HL-60 (cell line): ENCODE data around the gene OR8G1.

Source experiments
- DNase-seq, 2 experiments: peaks; one replicate each; pipeline ENCODE4 v3.0.0-alpha.2; 2010 to 2020; ENCODE audit warnings: low read depth in 1 of 2, low spot score in 1 of 2
- H3K27ac ChIP-seq: fragments of 250-450 bp; sonication (Bioruptor Pico); replicated peaks from 2 replicates; pipeline ENCODE4 v1.5.1; 2020; ENCODE audit warnings: mild to moderate bottlenecking, moderate library complexity
- H3K27me3 ChIP-seq: fragments of 250-450 bp; sonication (Bioruptor Pico); 2 replicates; pipeline ENCODE4 v1.5.1; 2021; ENCODE audit warnings: mild to moderate bottlenecking, moderate library complexity; ENCODE audit not compliant: insufficient read depth, poor library complexity, severe bottlenecking
- H3K4me3 ChIP-seq: replicated peaks from 2 replicates; pipeline ENCODE4 v1.5.1; 2011; ENCODE audit warnings: mild to moderate bottlenecking, control low read depth, low read length; ENCODE audit not compliant: insufficient read depth
- GABPA ChIP-seq: IDR thresholded peaks from 2 replicates; pipeline ENCODE4 v1.6.1; 2012; ENCODE audit warnings: low read depth
- POLR2AphosphoS5 ChIP-seq: IDR thresholded peaks from 2 replicates; pipeline ENCODE4 v1.6.1; 2012; ENCODE audit warnings: low read depth
- REST ChIP-seq: IDR thresholded peaks from 2 replicates; pipeline ENCODE4 v1.6.1; 2012; ENCODE audit warnings: low read depth; ENCODE audit not compliant: insufficient replicate concordance
- SPI1 ChIP-seq: IDR thresholded peaks from 2 replicates; pipeline ENCODE4 v1.6.1; 2012; ENCODE audit warnings: low read depth, mild to moderate bottlenecking, borderline replicate concordance
- TF ChIP-seq, protein P1 (sequence below): IDR thresholded peaks from one replicate; pipeline ENCODE4 v1.5.1; 2011; ENCODE audit warnings: low read length, control low read depth, inconsistent platforms; ENCODE audit not compliant: insufficient read depth

Gene OR8G1

DNA sequence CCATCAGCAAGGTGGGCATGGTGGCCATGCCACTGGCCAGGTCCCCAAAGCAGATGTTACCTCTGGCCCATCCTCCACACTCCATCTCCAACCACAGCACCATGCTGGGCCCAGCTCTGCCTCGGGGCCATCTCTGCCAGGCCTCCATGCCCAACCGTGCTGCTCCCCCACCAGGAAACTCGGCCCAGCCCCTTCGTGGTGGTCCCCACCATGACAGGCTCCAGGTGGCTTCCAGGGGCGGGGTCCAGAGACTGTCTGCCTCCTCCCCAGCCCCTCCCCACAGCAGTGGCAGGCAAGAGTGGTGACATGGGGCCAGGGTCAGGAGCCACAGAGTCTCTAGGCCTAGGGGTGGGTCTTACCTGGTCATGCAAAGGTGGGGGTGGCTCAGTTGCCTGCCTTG lies 30.5 kb upstream of the OR8G1 start:
- no peak for DNase-seq
- no peak for TF ChIP-seq REST
- TF ChIP-seq POLR2AphosphoS5 = no peak
- TF ChIP-seq, protein P1, sequence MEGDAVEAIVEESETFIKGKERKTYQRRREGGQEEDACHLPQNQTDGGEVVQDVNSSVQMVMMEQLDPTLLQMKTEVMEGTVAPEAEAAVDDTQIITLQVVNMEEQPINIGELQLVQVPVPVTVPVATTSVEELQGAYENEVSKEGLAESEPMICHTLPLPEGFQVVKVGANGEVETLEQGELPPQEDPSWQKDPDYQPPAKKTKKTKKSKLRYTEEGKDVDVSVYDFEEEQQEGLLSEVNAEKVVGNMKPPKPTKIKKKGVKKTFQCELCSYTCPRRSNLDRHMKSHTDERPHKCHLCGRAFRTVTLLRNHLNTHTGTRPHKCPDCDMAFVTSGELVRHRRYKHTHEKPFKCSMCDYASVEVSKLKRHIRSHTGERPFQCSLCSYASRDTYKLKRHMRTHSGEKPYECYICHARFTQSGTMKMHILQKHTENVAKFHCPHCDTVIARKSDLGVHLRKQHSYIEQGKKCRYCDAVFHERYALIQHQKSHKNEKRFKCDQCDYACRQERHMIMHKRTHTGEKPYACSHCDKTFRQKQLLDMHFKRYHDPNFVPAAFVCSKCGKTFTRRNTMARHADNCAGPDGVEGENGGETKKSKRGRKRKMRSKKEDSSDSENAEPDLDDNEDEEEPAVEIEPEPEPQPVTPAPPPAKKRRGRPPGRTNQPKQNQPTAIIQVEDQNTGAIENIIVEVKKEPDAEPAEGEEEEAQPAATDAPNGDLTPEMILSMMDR = no peak
- no peak for TF ChIP-seq GABPA
- TF ChIP-seq SPI1 = no peak
- H3K27me3 ChIP-seq = no peaks in the 10 kb centered on the region
- no peak overlapping the region for H3K4me3 ChIP-seq
- H3K27ac ChIP-seq = no peak overlapping the region

- no peak overlapping the region for H3K27ac ChIP-seq
- TF ChIP-seq GABPA (no peak), SPI1 (no peak), POLR2AphosphoS5 (no peak), REST (no peak)
- TF ChIP-seq, protein P1 = no peak
- no peaks in the 10 kb centered on the region for H3K27me3 ChIP-seq
- H3K4me3 ChIP-seq = no peak overlapping the region
- DNase-seq = no peak
These were observed 29.6 kb upstream of the OR8G1 start for GRCh38 chr11:124211321-124211720.

- Histone ChIP-seq H3K27me3 (no peaks in the 10 kb centered on the region), H3K4me3 (no peak overlapping the region), H3K27ac (no peak overlapping the region)
- TF ChIP-seq GABPA (no peak), SPI1 (no peak), POLR2AphosphoS5 (no peak), REST (no peak)
- TF ChIP-seq, protein P1 = no peak
- DNase-seq = no peak
These were observed 26.9 kb upstream of the OR8G1 start for GRCh38 chr11:124214027-124214426.
